SK-N-SH (cell line): ENCODE data around the gene SLC22A2. TPM values are rescaled to one million over a fixed set of nuclear protein-coding genes. Genes with fewer than 3 reads are reported as not detected.

Experiments used
- CTCF ChIA-PET: fragments of 300-600, 350-600 bp; formaldehyde crosslinking; extraction: SDS; loops from one replicate; lab custom pipeline; 2021; lab: Yijun Ruan, JAX
- POLR2A ChIA-PET: fragments of 350-600 bp; sonication (Branson Sonifier 250); formaldehyde crosslinking; extraction: SDS; loops from one replicate; lab custom pipeline; 2020; ENCODE audit warnings: antibody characterized with exemption, inconsistent platforms; lab: Yijun Ruan, JAX
- DNase-seq: peaks from one replicate; pipeline ENCODE4 v3.0.0; 2012
- H2AFZ ChIP-seq: fragments of 200-600 bp; sonication (generic); 2 replicates; pipeline ENCODE4 v1.8.1; 2016; ENCODE audit warnings: antibody characterized with exemption, mild to moderate bottlenecking, low read depth
- H3F3A ChIP-seq: fragments of 200-600 bp; sonication (generic); replicated peaks from 2 replicates; pipeline ENCODE3; 2016; ENCODE audit warnings: antibody characterized with exemption, mild to moderate bottlenecking; ENCODE audit not compliant: insufficient read depth
- H3K27ac ChIP-seq, 2 experiments: fragments of 200-500 bp in 1 of 2; fragments of 200-600 bp in 1 of 2; sonication (Bioruptor generic) in 1 of 2; sonication (generic), shearing (Covaris generic) in 1 of 2; 2 replicates each; pipeline versions ENCODE4 v1.5.1 to v1.6.1; 2014 to 2016; ENCODE audit warnings: low read depth in 2 of 2, inconsistent platforms in 1 of 2, low read length in 1 of 2, mild to moderate bottlenecking in 1 of 2, mixed read lengths in 1 of 2
- H3K27me3 ChIP-seq: fragments of 200-600 bp; sonication (generic), shearing (Covaris generic); 2 replicates; pipeline ENCODE4 v1.6.1; 2016; ENCODE audit warnings: mixed run types; ENCODE audit not compliant: insufficient read depth
- H3K36me3 ChIP-seq, 2 experiments: fragments of 200-500 bp in 1 of 2; fragments of 200-600 bp in 1 of 2; sonication (Bioruptor generic) in 1 of 2; sonication (generic) in 1 of 2; replicated peaks in 1 of 2; 2 replicates each; pipeline versions ENCODE3 to v1.5.1; 2014 to 2016; ENCODE audit warnings: low read length in 1 of 2, mild to moderate bottlenecking in 1 of 2; ENCODE audit not compliant: insufficient read depth in 2 of 2, control insufficient read depth in 1 of 2
- H3K4me1 ChIP-seq, 2 experiments: fragments of 200-500 bp in 1 of 2; fragments of 200-600 bp in 1 of 2; sonication (Bioruptor generic) in 1 of 2; sonication (generic), shearing (Covaris generic) in 1 of 2; 2 replicates each; pipeline versions ENCODE4 v1.5.1 to v1.6.1; 2014 to 2016; ENCODE audit warnings: low read depth in 1 of 2, low read length in 1 of 2, mixed run types in 1 of 2; ENCODE audit not compliant: insufficient read depth in 2 of 2, control insufficient read depth in 1 of 2
- H3K4me2 ChIP-seq: fragments of 200-600 bp; sonication (generic), shearing (Covaris generic); 2 replicates; pipeline ENCODE4 v1.6.1; 2017; ENCODE audit warnings: mixed run types
- H3K4me3 ChIP-seq, 2 experiments: fragments of 200-500 bp in 1 of 2; fragments of 200-600 bp in 1 of 2; sonication (Bioruptor generic) in 1 of 2; sonication (generic), shearing (Covaris generic) in 1 of 2; 2 replicates each; pipeline versions ENCODE4 v1.5.1 to v1.8.1; 2014 to 2016; ENCODE audit warnings: low read depth in 2 of 2, inconsistent platforms in 1 of 2, low read length in 1 of 2, mild to moderate bottlenecking in 1 of 2, mixed read lengths in 1 of 2, moderate library complexity in 1 of 2
- H3K79me2 ChIP-seq: fragments of 200-600 bp; sonication (generic); 2 replicates; pipeline ENCODE4 v1.8.1; 2017; ENCODE audit warnings: mild to moderate bottlenecking; ENCODE audit not compliant: insufficient read depth
- H3K9ac ChIP-seq: fragments of 200-600 bp; sonication (generic); 2 replicates; pipeline ENCODE4 v1.6.1; 2017; ENCODE audit warnings: mixed run types
- H3K9me2 ChIP-seq: fragments of 200-600 bp; sonication (generic); 2 replicates; pipeline ENCODE4 v1.6.1; 2017; ENCODE audit warnings: mixed run types
- H3K9me3 ChIP-seq: fragments of 200-600 bp; sonication (generic); 2 replicates; pipeline ENCODE4 v1.6.1; 2017; ENCODE audit warnings: mixed run types, mild to moderate bottlenecking, moderate library complexity
- H4K20me1 ChIP-seq: fragments of 200-600 bp; sonication (generic); 2 replicates; pipeline ENCODE4 v1.6.1; 2017; ENCODE audit warnings: mild to moderate bottlenecking, mixed run types; ENCODE audit not compliant: insufficient read depth
- ELF1 ChIP-seq: IDR thresholded peaks from 2 replicates; pipeline ENCODE4 v1.4.0; 2012
- EP300 ChIP-seq, 2 experiments: IDR thresholded peaks; 2 replicates each; pipeline versions ENCODE4 v1.4.0 to v1.6.1; 2012; ENCODE audit warnings: borderline replicate concordance in 1 of 2, low read depth in 1 of 2, low read length in 1 of 2
- FOSL2 ChIP-seq: IDR thresholded peaks from 2 replicates; pipeline ENCODE4 v1.4.0; 2012; ENCODE audit warnings: low read depth, mild to moderate bottlenecking, moderate library complexity, borderline replicate concordance
- GABPA ChIP-seq: IDR thresholded peaks from 2 replicates; pipeline ENCODE4 v1.4.0; 2012; ENCODE audit warnings: low read depth, mild to moderate bottlenecking
- GATA2 ChIP-seq: sonication (generic); formaldehyde crosslinking; IDR thresholded peaks from 2 replicates; pipeline ENCODE4 v1.5.0; 2020; ENCODE audit warnings: mild to moderate bottlenecking, missing genetic modification reagents
- JUND ChIP-seq: IDR thresholded peaks from 2 replicates; pipeline ENCODE4 v1.4.0; 2012
- POLR2AphosphoS5 ChIP-seq: IDR thresholded peaks from 2 replicates; pipeline ENCODE4 v1.6.1; 2012; ENCODE audit warnings: low read depth, low read length
- RAD21 ChIP-seq: IDR thresholded peaks from 2 replicates; pipeline ENCODE4 v1.6.1; 2012; ENCODE audit warnings: mild to moderate bottlenecking, low read length
- SIN3A ChIP-seq: IDR thresholded peaks from 2 replicates; pipeline ENCODE4 v1.6.1; 2012; ENCODE audit warnings: low read depth, mild to moderate bottlenecking, low read length, moderate library complexity, borderline replicate concordance
- TAF1 ChIP-seq: IDR thresholded peaks from 2 replicates; pipeline ENCODE4 v1.6.1; 2012; ENCODE audit warnings: low read depth, mild to moderate bottlenecking, low read length, moderate library complexity, borderline replicate concordance
- TCF12 ChIP-seq: IDR thresholded peaks from 2 replicates; pipeline ENCODE4 v1.4.0; 2012
- YY1 ChIP-seq: IDR thresholded peaks from 2 replicates; pipeline ENCODE4 v1.4.0; 2012; ENCODE audit warnings: low read depth, mild to moderate bottlenecking
- WGBS: methylation state at CpG from one replicate; pipeline ENCODE4 v1.1.6; 2017; ENCODE audit warnings: low lambda C conversion rate; 5-methylcytosine and 5-hydroxymethylcytosine counted together
- polyA plus RNA-seq, 3 experiments: library from polyadenylated mRNA; depleted of rRNA; stranded (reverse); fragments of >200 nt; gene quantifications; 2 replicates each; pipeline ENCODE4 v1.2.3, GENCODE V29; 2012
- TF ChIP-seq, protein P1 (sequence below): IDR thresholded peaks from 2 replicates; pipeline ENCODE4 v1.4.0; 2012; ENCODE audit warnings: low read depth
- TF ChIP-seq, protein P2 (sequence below): IDR thresholded peaks from 2 replicates; pipeline ENCODE4 v1.4.0; 2012; ENCODE audit warnings: low read depth, borderline replicate concordance

Gene SLC22A2
- polyA plus RNA-seq, 1 of the 3 experiments (the other 2 are of a cell fraction), result not detected

DNA sequence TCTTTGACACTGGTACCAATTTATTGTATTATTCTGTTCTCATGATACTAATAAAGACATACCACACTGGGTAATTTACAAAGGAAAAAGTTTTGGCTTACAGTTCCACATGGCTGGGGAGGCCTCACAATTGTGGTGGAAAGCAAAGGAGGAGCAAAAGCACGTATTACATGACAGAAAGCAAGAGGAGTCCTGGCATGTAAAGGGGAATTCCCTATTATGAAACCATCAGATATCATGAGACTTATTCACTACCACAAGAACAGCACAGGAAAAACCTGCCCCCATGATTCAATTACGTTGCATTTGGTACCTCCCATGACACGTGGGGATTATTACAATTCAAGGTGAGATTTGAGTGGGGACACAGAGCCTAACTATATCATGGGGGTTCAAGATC lies 43.4 kb downstream of the SLC22A2 start:
- ChIA-PET POLR2A (no interaction called here), CTCF (no interaction called here)
- Histone ChIP-seq H3K9ac (no peak overlapping the region), H3K36me3 (no peaks in the 10 kb centered on the region), H3K4me2 (no peak overlapping the region), H3K4me1 (no peaks in the 10 kb centered on the region), H3K9me3 (no peaks in the 10 kb centered on the region), H3K79me2 (no peaks in the 10 kb centered on the region), H3K27me3 (no peaks in the 10 kb centered on the region), H4K20me1 (no peaks in the 10 kb centered on the region), H3K4me3 (no peak overlapping the region), H3F3A (no peaks in the 10 kb centered on the region), H2AFZ (no peak overlapping the region), H3K9me2 (no peaks in the 10 kb centered on the region), H3K27ac (no peak overlapping the region)
- WGBS, result 3% methylated on average over 3 of the region's 3 CpGs
- TF ChIP-seq ELF1 (no peak), FOSL2 (no peak), GABPA (no peak), TCF12 (no peak), GATA2 (CRISPR knock-in tag) (no peak), SIN3A (no peak), YY1 (no peak), RAD21 (no peak), EP300 (IDR thresholded peaks at IDR 0.05; ENCODE audit: borderline replicate concordance in 1 of 2, low read depth in 1 of 2, low read length in 1 of 2) (no peak)
- TF ChIP-seq, protein P1, sequence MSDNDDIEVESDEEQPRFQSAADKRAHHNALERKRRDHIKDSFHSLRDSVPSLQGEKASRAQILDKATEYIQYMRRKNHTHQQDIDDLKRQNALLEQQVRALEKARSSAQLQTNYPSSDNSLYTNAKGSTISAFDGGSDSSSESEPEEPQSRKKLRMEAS, result no peak
- no peak for DNase-seq

DNA sequence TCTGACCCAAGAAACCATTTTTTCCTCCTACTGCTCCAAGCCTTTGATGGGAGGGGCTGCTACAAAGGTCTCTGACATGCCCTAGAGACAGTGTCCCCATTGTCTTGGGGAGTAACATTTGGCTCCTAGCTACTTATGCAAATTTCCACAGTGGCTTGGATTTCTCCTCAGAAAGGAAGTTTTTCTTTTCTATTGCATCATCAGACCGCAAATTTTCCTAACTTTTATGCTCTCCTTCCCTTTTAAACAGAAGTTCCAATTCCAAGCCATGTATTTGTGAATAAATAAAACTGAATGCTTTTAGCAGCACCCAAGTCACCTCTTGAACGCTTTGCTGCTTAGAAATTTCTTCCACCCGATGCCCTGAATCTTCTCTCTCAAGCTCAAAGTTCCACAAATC lies 51.0 kb downstream of the SLC22A2 start:
- Histone ChIP-seq H3K9me2 (no peaks in the 10 kb centered on the region), H3K36me3 (no peaks in the 10 kb centered on the region), H3K27me3 (no peaks in the 10 kb centered on the region), H3F3A (no peaks in the 10 kb centered on the region), H3K9ac (no peak overlapping the region), H3K4me1 (no peaks in the 10 kb centered on the region), H3K4me2 (no peak overlapping the region), H2AFZ (no peak overlapping the region), H3K9me3 (no peaks in the 10 kb centered on the region)
- POLR2A ChIA-PET, result no interaction called here
- TF ChIP-seq, protein P2, sequence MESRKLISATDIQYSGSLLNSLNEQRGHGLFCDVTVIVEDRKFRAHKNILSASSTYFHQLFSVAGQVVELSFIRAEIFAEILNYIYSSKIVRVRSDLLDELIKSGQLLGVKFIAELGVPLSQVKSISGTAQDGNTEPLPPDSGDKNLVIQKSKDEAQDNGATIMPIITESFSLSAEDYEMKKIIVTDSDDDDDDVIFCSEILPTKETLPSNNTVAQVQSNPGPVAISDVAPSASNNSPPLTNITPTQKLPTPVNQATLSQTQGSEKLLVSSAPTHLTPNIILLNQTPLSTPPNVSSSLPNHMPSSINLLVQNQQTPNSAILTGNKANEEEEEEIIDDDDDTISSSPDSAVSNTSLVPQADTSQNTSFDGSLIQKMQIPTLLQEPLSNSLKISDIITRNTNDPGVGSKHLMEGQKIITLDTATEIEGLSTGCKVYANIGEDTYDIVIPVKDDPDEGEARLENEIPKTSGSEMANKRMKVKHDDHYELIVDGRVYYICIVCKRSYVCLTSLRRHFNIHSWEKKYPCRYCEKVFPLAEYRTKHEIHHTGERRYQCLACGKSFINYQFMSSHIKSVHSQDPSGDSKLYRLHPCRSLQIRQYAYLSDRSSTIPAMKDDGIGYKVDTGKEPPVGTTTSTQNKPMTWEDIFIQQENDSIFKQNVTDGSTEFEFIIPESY, result no peak
- TF ChIP-seq GABPA (no peak), RAD21 (no peak), JUND (no peak), POLR2AphosphoS5 (no peak), FOSL2 (no peak), TAF1 (no peak)
- TF ChIP-seq, protein P1, result no peak
- TF ChIP-seq, all 33 proteins: peak for 0
- Histone ChIP-seq H4K20me1 (no peaks in the 10 kb centered on the region), H3K79me2 (no peaks in the 10 kb centered on the region), H3K4me3 (no peak overlapping the region), H3K27ac (no peak overlapping the region)
- DNase-seq, result no peak
- WGBS, result 7% methylated on average over 3 of the region's 3 CpGs
- CTCF ChIA-PET, result no interaction called here
